Measurements from ENCODE around the gene MTMR1. TPM values are rescaled to one million over a fixed set of nuclear protein-coding genes. Genes with fewer than 3 reads are reported as not detected.

The MTMR1 gene
- total and polyA plus RNA-seq, 9 of the 15 experiments (the other 6 are each of a cell fraction or from before 2014, with no cell fraction given) = 0.96 to 35.4 (median 22.4) TPM

- H3K9ac ChIP-seq (ENCODE audit: insufficient read depth in 1 of 2, low read depth in 2 of 2, low read length in 2 of 2) = no peak overlapping the region
- peaks cover 34% of the 10 kb centered on the region for H3K36me3 ChIP-seq (ENCODE audit: control insufficient read depth, insufficient read depth, low read length)
- in situ Hi-C loops (cut with MboI) = no loop called here
- POLR2A ChIA-PET = interaction anchor here (0.7 to 1.1 kb wide), 2 partner anchors 10 to 322 kb away, joined by 3 read pairs; no protein-coding TSS in a partner anchor
- peaks cover 42% of the 10 kb centered on the region for H3K79me2 ChIP-seq (ENCODE audit: control insufficient read depth, insufficient read depth, low read length)
- TF ChIP-seq ZNF282 (CRISPR knock-in tag; IDR thresholded peaks at IDR 0.05) (no peak), MTA1 (IDR thresholded peaks at IDR 0.05; ENCODE audit: borderline replicate concordance) (no peak), SAP30 (IDR thresholded peaks at IDR 0.05; ENCODE audit: borderline replicate concordance, insufficient read depth, low read depth, low read length, poor library complexity, severe bottlenecking) (no peak), CCAR2 (IDR thresholded peaks at IDR 0.05; ENCODE audit: low read depth, low read length) (no peak), ZNF384 (IDR thresholded peaks at IDR 0.05; ENCODE audit: low read depth, low read length) (no peak), NFE2L1 (tag; IDR thresholded peaks at IDR 0.05; ENCODE audit: borderline replicate concordance, low read depth) (no peak)
- ATAC-seq = no peak
- 65% methylated on average over 2 of the region's 2 CpGs for WGBS (ENCODE audit: insufficient coverage, low coverage, missing lambda C conversion rate)
- no peaks in the 10 kb centered on the region for H3K9me3 ChIP-seq (replicated peaks; ENCODE audit: control insufficient read depth, insufficient read depth, low read depth, low read length)
- BruUV-seq (replicated peaks) = no TSS peak
- no peaks in the 10 kb centered on the region for H3K9me1 ChIP-seq (ENCODE audit: control insufficient read depth, insufficient read depth, low read length)
- no peak overlapping the region for H3K27ac ChIP-seq (ENCODE audit: extremely low read depth, low read depth, low read length)
- intact Hi-C loops (cut with micrococcal nuclease) = loop anchor here (10.0 kb wide), 1 partner anchor 814 kb away; the partner anchor contains the start of gene MAGEA8
- no peaks in the 10 kb centered on the region for H3K27me3 ChIP-seq (ENCODE audit: control insufficient read depth in 2 of 2, insufficient read depth in 2 of 2, low read length in 2 of 2)
- H2AFZ ChIP-seq (ENCODE audit: low read depth, low read length) = no peak overlapping the region
- H4K20me1 ChIP-seq (replicated peaks; ENCODE audit: control insufficient read depth, insufficient read depth, low read length) = peaks cover 4% of the 10 kb centered on the region; the same call in 1 of the 2 replicates
- no peak for FAIRE-seq
- H3K4me2 ChIP-seq (ENCODE audit: insufficient read depth, low read length) = no peak overlapping the region
- no peak for DNase-seq (ENCODE audit: extremely low read depth in 1 of 4, low spot score in 3 of 4)
- no peak overlapping the region for H3K4me3 ChIP-seq
- H3K4me1 ChIP-seq (replicated peaks in 1 of 2; ENCODE audit: control insufficient read depth in 2 of 2, insufficient read depth in 2 of 2, low read length in 2 of 2) = peaks cover 8 to 14% of the 10 kb centered on the region in 2 experiments; a peak in 4 of 5 replicates
- CTCF ChIA-PET (ENCODE audit: low intra/inter-chr PET ratio) = no interaction called here
These were observed 5.8 kb downstream of the MTMR1 start for GRCh38 chrX:150698981-150699380.

- Histone ChIP-seq H3K36me3 (ENCODE audit: control insufficient read depth, insufficient read depth, low read length) (peaks cover 41% of the 10 kb centered on the region), H4K20me1 (replicated peaks; ENCODE audit: control insufficient read depth, insufficient read depth, low read length) (peaks cover 1% of the 10 kb centered on the region; the same call in 1 of the 2 replicates), H3K4me3 (no peak overlapping the region), H3K27ac (ENCODE audit: extremely low read depth, low read depth, low read length) (no peak overlapping the region), H3K27me3 (ENCODE audit: control insufficient read depth in 2 of 2, insufficient read depth in 2 of 2, low read length in 2 of 2) (no peaks in the 10 kb centered on the region), H3K4me2 (ENCODE audit: insufficient read depth, low read length) (no peak overlapping the region), H3K79me2 (ENCODE audit: control insufficient read depth, insufficient read depth, low read length) (peaks cover 31% of the 10 kb centered on the region), H3K9ac (ENCODE audit: insufficient read depth in 1 of 2, low read depth in 2 of 2, low read length in 2 of 2) (no peak overlapping the region), H3K9me3 (replicated peaks; ENCODE audit: control insufficient read depth, insufficient read depth, low read depth, low read length) (no peaks in the 10 kb centered on the region), H3K4me1 (replicated peaks in 1 of 2; ENCODE audit: control insufficient read depth in 2 of 2, insufficient read depth in 2 of 2, low read length in 2 of 2) (peaks cover 5% of the 10 kb centered on the region in 2 experiments; a peak in 3 of 5 replicates), H2AFZ (ENCODE audit: low read depth, low read length) (no peak overlapping the region), H3K9me1 (ENCODE audit: control insufficient read depth, insufficient read depth, low read length) (no peaks in the 10 kb centered on the region)
- no peak for DNase-seq (ENCODE audit: extremely low read depth in 1 of 4, low spot score in 3 of 4)
- CTCF ChIA-PET (ENCODE audit: low intra/inter-chr PET ratio) = no interaction called here
- in situ Hi-C loops (cut with MboI) (loop anchor here (25.0 kb wide), 1 partner anchor 738 kb away; no protein-coding TSS in a partner anchor), intact Hi-C loops (cut with micrococcal nuclease) (no loop called here)
- POLR2A ChIA-PET = interaction anchor here (1.0 to 1.7 kb wide), 3 partner anchors 9 to 232 kb away, joined by 3 to 6 read pairs (median 3); no protein-coding TSS in a partner anchor
- no peak for ATAC-seq
- FAIRE-seq = no peak
- TF ChIP-seq DEAF1 (CRISPR knock-in tag; IDR thresholded peaks at IDR 0.05) = no peak
- TF ChIP-seq E2F3 (CRISPR knock-in tag; IDR thresholded peaks at IDR 0.05) = no peak
- TF ChIP-seq RBM34 (IDR thresholded peaks at IDR 0.05; ENCODE audit: borderline replicate concordance, insufficient read depth, low read length) = no peak
- TF ChIP-seq ZNF431 (CRISPR knock-in tag; IDR thresholded peaks at IDR 0.05) = no peak
- TF ChIP-seq HMG20A (CRISPR knock-in tag; conservative IDR thresholded peaks at IDR 0.05) = no peak
- no peak for TF ChIP-seq HDAC1 (IDR thresholded peaks at IDR 0.05)
- TF ChIP-seq WHSC1 (IDR thresholded peaks at IDR 0.05; ENCODE audit: low read length) = no peak
- BruUV-seq (replicated peaks) = no TSS peak
These were observed 6.9 kb downstream of the MTMR1 start for GRCh38 chrX:150700107-150700506.
